Stimulated activated CD8-positive, alpha-beta memory T cell treated with anti-CD3 and anti-CD28 coated beads, Interleukin-15, amount 100 ng/mL, for 48 hours (primary cell): ENCODE data around the gene ATP6V1B1.

Experiments used
- DNase-seq, 2 donors: peaks; one replicate each; pipeline ENCODE4 v3.0.0-alpha.2; 2020; ENCODE audit warnings: low read depth in 2 of 2

ATP6V1B1 gene

DNA sequence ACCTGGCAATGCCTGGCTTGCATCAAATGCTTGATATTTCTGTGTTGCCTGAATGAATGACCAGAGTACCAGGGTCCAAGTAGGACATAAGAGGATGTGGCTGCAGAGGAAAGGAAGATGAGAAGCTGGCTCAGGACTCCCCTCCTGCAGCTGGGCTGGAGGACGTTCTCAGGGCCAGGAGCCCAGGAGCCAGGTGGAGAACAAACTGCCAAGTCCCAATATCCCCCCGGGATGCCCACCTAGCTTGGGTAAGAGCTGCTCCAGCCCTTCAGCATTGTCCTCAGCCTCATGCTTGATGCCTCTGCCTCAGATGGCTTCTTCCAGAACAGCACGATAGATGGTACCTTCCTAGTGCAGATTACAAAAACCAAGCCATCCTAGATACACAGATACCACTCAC lies 8.6 kb upstream of the ATP6V1B1 start:
- DNase-seq, result no peak

DNA sequence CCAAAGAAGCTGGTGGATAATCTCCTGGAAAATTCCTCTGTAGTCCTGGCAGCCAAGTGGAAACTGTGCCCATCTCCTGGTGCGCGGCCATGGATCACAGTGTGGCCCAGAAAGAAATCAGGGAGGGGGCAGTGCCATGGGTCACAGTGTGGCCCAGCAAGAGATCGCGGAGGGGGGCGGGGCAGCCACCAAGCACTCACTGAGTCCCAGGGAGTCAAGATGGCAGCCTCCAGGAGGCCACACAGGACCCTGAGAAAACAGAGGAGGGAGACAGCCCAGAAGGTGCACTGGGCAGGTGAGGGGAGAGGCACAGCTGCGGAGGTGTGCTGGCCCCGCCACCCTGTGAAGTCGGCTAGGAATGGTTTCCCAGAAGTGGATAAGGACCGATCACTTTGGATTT lies 8.1 kb upstream of the ATP6V1B1 start:
- no peak for DNase-seq

DNA sequence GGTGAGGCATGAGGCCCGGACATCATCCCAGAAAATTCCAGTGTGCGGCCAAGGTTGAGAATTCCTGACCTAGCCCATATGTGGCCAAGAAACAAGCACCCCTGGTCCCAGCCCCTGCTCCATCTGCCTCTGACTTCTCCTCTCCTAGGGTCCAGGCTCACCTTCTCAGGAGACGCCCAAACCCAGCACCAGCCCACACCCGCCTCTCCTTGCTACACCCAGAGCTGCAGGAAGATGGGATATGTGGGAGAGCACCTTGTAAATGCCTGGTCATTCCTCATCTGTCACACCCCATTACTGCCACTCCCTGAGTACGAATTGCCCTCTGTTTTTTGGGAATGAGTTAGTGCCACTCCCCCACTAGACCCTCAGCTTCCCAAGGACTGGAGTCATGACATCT lies 7.3 kb upstream of the ATP6V1B1 start:
- no peak for DNase-seq

DNA sequence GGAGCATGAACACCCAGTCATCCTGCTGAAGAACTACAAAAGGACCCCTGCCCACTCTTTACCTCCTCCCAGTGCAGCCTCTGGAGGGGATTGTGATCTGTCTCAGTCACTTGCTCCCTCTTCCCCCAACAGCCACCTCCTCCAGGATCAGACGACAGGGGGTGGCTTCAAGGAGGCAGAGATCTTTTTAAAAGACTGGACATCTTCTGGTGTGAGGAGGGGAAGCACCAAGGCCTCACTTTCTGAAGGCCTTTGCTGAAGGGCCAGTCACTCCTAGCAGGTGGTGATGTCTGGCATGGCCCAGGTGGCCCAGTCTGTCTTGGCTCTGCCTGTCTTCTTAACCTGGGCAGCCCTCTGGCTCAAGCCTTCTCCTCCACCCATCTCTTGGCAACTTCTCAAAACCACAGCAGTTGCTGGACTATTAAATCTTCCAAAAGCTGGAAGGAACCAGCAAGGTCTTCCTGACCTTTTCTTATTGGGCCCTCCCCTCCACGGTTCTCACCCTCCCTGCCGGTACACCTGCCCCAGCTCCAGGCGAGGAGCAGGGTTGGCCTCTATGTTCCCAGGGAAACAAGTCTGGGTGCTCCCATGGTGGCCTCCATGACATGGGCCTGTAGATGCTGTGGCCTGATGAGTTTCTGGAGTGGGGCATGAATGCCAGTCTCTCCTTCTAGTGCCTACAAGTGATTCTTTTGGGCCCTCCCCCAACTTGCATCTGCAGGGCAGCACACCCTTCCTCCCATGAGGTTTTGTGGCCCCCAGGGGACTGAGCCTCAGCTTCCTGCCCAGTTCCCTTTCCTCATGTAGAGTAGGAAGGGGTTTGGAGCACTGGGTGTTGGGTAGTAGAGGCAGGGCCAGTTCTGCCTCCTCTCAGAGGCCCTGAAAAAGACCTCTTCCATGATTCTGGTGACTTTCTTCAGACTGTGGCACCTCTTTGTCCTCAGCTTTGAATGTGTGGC lies 5.0 kb upstream of the ATP6V1B1 start:
- DNase-seq, result no peak

DNA sequence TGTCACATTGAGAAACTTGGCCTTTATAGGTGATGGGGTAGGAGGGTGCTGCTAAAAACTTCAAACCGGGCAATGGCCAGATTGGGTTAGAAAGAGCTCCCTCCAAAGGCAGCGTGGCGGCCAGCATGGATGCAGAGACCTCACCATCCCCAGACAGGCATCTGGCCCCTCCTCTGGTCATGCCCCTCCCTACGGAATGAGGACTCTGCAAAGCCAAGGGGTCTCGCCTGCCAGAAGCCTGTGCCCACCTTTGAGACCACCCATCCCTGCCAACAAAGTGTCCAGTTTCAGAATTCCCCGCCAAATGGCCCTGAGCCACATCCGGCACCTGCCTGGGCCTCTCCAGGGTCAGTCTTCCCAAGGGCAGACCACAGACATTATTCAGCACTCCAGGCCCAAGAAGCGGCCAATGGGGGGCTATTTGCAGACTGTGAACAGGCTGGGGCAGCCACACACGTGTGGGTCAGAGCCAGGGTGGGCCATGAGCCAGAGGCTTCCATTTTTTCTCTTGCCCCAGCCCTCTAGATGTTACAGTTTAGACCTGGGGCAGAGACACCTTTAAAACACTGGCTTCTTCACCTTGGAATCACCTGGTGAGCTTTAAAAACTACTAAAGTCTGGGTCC lies 4.2 kb upstream of the ATP6V1B1 start:
- DNase-seq, result no peak

DNA sequence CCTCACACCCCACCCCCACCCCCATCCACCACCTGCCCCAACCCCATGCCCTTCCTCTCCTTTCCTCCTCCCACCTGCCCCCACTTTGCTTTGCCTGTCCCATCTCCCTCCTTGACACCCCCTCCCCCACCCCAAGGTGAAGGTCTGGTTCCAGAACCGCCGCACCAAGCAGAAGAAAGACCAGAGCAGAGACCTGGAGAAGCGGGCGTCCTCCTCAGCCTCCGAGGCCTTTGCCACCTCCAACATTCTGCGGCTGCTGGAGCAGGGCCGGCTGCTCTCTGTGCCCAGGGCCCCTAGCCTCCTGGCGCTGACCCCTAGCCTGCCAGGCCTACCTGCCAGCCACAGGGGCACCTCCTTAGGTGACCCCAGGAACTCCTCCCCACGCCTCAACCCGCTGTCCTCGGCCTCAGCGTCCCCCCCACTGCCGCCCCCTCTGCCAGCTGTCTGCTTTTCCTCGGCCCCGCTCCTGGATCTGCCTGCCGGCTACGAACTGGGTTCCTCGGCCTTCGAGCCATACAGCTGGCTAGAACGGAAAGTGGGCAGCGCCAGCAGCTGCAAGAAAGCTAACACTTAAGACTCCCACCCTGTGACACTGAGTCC lies 3.0 kb upstream of the ATP6V1B1 start:
- DNase-seq, result no peak

DNA sequence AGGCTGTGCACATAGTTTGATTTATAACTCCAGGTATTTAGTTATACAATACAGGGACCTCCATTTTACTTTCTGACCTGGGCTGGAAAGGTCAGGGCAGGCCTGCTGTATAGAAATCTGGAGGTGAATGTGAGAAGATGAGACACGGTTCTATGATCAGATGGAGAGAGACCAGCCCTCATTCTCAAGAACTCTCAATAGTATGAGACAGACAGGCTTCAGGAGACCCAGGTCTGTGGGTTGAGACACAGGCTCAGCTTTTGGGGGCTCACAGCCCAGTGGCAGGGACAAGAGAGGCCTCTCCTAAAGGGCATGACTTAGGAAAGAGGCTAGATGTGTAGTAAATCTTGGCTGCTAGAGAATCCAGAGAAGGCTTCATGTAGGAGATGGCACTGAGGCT lies 719 bp upstream of the ATP6V1B1 start:
- no peak for DNase-seq

DNA sequence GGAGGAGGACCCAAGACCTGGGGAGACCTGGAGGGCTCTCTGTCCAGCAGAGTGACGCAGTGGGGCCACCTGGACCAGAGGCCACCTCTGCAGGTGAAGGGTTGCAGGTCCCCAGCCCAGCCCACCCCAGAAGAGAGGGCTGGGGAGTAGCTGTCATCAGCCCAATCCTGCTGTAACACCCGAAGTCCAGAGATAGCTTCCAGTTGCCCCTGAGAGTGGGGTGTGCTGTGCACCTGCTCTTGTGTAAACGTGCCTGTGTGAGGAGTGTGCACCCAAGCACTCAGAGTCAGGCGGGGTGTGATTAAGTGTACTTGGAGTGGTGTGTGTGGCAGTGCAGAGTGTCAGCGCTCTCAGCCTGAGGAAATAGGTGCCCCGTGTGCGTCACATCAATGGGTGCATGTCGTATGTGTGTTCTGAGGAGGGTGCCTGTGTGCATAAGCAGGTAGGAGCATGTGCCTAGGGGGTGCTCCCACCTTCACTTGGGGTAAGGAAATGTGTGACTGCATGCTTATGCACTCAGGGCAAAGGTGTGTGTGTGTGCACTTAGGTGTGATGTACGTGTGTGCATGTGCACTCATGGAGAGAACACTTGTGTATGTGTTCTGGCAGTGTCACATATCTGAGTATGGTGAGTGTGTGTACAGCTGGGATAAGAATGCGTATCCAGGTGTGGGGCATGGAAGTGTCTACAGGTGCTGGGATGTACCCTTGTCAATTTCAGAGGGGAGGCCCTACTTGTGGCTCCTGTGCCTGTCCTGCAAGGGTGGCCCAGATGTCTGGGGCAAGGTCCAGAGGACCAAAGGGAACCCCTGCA lies 672 bp downstream of the ATP6V1B1 start:
- no peak for DNase-seq

DNA sequence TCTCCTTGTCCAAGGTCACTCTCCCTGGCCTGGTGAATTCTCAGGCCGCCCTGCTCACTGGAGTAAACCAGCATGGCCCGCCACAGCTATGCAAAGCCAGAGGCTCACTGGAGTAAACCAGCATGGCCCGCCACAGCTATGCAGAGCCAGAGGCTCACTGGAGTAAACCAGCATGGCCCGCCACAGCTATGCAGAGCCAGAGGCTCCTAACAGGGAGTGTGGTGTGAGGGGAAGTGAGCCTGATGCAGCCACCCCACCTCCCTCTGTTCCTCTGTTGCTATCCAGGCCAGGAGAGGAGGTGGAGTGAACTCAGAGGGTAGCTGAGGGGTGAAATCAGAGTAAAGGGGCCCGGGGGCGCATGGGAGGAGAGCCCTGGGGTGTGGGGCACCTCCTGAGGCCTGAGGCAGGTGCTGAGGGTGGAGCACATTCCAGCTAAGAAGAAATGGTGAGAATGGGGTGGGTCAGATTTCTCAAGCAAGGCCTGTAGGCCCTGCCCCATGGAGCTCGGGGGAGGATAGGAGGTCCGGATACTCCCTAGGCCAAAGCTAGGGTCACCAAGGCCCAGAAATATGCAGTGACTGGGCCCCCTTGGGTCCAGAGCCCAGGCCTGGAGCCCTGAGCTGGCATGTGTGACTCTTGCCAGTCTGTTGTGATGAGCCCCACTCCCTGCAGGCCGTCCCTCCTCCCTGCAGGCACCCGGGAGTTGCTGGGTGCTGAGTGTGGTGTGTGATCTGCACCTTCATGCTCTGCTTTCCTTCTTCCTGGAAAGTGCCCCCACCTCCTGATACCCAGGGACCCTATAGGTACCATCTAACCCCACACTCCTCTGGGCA lies 1.5 kb downstream of the ATP6V1B1 start:
- DNase-seq, result no peak

DNA sequence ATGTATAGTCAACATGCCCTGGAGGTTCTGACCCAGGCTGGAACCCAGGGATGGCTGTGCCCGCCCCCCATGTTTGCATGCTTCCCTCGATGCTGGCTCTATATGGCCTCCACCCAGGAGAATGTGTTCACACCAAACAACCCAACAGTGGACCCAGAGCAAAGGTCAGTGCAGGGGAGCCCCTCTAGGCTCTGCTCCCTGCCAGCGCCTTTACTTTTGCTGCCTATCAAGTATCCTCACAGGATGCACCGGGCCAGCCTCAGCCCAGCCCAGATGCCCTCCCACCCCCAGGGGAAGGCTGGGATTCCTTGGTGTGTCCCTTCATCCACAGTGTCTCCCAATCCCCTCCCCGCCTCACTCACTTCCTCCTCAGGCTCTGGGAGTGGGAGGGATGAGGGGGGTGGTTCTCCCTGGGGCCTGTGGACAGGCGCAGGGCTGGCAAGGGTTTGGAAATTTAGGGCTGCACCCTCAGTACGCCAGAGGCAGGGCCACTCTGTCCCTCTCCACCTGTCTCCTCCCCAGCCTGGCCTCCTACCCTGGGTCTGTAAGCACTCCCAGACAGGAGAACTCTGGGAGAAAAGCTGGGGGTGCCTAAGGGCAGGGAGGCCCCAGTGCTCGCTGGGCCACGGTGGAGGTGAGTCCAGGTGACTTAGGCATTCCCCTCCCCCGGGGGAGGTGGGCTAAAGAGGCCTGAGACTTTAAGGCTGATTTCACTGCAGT lies 2.3 kb downstream of the ATP6V1B1 start:
- no peak for DNase-seq

DNA sequence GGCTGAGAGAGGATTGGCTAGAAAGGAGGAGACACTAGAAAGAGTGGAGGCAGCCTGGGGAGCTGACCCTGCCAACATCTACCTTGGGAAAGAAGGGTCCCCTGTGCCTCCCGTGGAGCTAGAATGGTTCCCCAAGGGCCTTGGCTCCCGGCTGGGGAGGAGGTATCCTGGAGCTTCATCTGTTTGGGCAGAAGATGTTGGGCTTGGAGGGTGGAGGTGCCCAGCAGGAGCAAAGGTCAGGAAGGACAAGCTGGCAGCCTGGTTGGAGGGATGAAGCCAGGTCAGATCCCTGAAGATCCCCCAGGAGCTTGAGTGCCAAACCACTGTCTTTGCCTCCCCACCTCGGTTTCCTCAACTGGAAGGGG lies 2.9 kb downstream of the ATP6V1B1 start:
- DNase-seq, result no peak

DNA sequence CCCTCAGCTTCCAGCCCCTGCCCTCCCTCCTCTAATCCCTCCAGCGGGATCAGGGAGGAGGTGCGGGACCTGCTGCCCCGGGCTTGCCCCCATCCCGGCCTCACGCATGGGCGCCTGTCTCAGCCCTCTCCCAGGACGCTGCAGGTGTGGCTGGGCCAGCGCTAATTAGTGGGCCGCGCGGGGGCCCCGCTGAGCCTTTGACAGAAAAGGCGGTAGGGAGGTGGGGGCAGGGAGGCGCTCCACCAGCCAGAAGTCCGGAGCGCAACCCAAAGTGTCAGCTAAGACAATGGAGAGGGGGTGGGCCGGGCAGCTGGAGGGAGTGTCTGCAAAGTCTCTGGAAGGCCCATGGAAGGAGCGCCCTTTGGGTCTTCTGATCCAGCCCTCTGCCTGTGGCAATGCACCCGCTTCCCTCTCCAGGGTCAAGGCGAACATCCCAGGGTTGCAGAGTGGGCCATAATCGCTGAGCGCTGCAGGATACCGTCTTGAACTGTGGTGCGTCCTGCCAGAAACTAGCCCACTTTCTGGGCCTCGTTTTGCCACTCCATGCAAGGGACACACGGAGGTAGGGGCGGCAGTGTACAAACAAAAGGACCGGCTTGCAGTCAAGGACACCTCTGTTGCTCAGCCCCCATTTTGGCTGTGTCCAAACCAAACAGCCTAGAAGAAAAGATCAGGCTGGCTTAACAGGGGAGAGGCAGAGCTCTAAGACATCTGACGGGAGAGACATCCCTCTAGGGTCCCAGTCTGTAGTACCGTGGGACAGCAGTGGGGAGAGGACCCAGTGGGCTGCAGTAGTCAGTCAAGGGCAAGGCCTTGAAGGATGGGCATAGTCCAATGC lies 3.5 kb downstream of the ATP6V1B1 start:
- no peak for DNase-seq

DNA sequence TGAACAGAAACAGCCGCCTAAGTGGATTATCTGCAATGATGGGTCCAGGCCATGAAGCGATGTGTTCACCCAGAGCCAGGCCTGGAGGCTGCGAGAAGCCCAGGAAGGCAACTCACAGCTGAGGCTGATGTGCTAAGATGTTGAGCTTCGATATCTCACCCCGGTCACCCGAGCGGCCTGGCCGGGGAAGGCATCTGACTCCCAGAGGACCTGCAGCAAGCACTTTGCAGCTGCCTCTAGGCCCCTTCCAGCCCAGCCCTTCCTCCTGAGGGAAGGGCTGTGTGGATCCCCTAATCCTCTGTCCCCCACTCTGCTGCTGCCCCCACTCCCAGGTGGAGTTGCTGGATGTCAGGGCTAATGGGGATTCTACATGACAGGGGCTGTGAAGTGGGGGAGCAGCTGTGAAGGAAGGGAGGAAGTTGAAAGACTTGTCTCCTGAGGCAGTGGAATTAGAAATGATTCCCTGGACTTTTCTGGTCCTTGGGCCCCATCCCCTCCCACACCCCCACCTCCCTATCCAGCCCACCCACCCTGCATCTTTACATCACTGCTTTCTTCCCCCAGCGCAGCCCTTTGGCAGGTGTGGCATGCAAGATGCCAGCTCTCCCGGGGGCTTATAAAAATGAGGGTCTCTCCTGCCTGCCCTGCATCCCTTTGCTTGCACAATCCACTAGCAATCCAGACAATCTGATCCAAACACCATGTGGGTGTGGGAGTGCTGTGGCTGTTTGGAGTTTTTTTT lies 4.3 kb downstream of the ATP6V1B1 start:
- DNase-seq, result no peak

DNA sequence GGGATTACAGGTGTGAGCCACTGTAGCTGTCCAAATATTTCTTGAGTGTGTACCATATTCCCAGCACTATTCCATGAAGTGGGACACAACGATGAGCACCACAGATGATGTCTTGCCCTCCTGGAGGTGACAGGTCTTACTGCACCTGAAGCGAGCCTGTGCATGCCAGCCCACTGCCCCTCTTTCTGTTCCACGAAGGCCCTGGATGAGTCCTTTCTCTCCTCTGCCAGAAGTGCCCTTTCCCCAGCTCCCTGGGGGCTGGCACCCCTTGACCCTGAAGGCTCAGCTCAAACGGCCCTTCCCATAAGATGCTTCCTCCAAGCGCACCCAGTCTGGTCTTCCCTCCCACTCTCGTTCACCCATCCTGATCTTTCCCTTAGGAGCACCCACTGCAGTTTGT lies 5.5 kb downstream of the ATP6V1B1 start:
- no peak for DNase-seq

DNA sequence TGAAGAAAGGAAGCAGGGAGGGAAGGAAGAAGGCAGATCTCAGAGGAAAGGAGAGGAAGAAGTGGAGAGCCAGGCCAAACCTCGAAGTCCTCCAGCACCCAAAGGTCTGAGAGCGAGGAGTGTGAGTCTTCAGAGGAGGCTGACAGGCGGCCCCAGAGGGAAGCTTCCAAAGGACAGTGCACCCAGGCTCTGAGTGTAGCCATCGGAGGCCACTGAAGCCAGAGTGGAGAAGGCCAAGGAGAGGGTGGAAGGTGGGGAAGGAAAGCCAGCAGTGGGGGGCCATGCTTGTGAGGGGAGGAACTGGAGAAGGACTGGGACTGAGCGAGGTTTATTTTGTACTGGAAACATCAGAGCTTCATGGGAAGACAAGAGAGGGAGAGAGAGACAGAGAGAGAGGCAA lies 6.0 kb downstream of the ATP6V1B1 start:
- DNase-seq, result no peak

DNA sequence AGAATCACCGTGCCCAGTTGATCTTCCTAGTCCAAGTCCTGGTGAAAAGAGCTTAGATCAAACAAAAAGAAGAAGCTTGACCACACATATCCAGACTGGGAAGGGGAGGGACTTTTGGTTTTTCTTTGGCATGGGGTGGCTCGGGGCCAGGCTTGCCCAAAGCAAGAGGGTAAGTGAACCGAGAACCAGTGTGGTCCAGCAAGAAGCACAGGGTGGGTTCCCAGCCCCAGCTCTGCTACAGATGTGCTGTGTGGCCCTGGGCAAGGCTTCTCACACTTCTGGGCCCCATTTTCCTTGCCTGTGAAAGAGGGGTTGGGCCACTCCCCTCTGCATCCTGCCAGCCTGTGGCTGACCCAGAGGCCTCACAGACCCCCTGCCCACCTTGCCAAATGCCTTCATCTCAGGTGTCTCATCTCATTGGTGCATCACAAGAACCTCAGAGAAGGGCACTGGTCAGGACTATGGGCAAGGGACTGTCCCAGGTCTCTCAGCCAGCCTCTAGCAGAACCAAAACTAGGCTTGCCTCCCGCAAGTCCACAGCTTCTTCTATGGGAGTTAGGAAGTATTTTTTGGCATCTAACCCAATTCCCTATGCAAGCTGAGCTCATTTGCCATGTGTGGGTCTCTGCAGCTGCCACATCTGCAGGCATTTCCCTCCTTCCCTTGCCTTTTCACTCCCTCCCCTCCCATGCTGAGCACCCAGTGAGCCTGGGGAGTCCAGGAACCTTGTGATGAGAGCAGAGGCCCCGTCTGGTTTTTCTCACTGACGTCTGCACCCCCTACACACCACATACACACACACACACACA lies 6.9 kb downstream of the ATP6V1B1 start:
- no peak for DNase-seq

DNA sequence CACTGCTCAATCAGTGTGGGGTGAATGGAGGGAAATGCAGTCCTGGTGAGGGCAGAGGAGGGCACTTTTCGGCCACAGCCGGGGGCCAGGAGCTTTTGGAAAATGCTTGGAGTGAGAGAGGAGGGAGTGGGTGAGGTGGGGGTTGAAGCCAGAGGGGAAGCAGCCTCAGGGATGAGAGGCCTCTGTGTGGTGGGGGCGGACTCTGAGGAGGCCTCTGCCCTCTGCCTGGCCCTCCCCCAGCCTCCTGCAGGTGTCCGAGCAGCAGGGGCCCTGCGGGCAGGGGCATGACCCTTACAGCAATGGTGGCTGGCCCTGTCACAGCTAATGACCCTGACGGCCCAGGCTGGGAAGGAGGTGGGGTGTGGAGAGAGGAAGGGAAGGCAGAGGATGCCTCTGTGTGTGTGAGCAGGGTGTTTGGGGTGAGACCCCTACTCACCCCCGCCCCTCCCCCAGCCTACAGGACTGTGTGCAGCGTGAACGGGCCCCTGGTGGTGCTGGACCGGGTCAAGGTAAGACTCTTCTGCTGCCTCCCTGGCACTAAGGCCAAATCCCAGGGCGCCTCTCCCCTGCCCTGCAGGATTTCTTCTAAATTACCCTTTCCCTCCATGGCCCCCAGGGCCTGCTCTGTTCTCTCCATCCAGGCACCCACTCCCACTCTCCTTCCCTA lies 7.6 kb downstream of the ATP6V1B1 start:
- no peak for DNase-seq
